Right lobe of liver (tissue), 6 donors: ENCODE measurements around the gene WAS. TPM values are rescaled to one million over a fixed set of nuclear protein-coding genes. Genes with fewer than 3 reads are reported as not detected.

Experiments
- ATAC-seq, 4 donors: fragments of 200-7000 bp; cut with Tn5 transposase; one replicate each; pipeline ENCODE4 v1.9.1; 2020; ENCODE audit warnings: mild to moderate bottlenecking in 4 of 4, moderate library complexity in 4 of 4
- DNase-seq, 3 donors: peaks; one replicate each; pipeline ENCODE4 v3.0.0-alpha.2; 2020
- H3K27ac ChIP-seq, 3 donors: fragments of 200-600 bp; one replicate each; pipeline ENCODE4 v1.8.0; 2022
- H3K27me3 ChIP-seq, 2 donors: fragments of 200-600 bp; one replicate each; pipeline ENCODE4 v1.8.0; 2022
- H3K36me3 ChIP-seq, 4 donors: fragments of 200-600 bp; sonication (generic) in 1 of 4; one replicate each; pipeline versions ENCODE4 v1.5.1 to v1.8.0; 2017 to 2022; ENCODE audit warnings: control low read depth in 1 of 4
- H3K4me1 ChIP-seq, 4 donors: fragments of 200-600 bp; sonication (generic) in 1 of 4; one replicate each; pipeline versions ENCODE4 v1.5.1 to v1.8.0; 2017 to 2022; ENCODE audit warnings: control low read depth in 1 of 4
- H3K4me3 ChIP-seq, 3 donors: fragments of 200-600 bp; one replicate each; pipeline ENCODE4 v1.8.0; 2022
- H3K9me3 ChIP-seq, 4 donors: fragments of 200-600 bp; sonication (generic) in 1 of 4; one replicate each; pipeline versions ENCODE4 v1.5.1 to v1.8.0; 2017 to 2022; ENCODE audit warnings: control low read depth in 1 of 4
- POLR2A ChIP-seq: fragments of 450-650 bp; IDR thresholded peaks from one replicate; pipeline ENCODE4 v1.6.1; 2017; ENCODE audit warnings: antibody characterized with exemption, mild to moderate bottlenecking
- WGBS: methylation state at CpG from one replicate; pipeline ENCODE4 v1.1.6; 2018; ENCODE audit warnings: low coverage, low lambda C conversion rate; ENCODE audit not compliant: insufficient coverage; ENCODE audit errors: missing lambda C conversion rate; 5-methylcytosine and 5-hydroxymethylcytosine counted together
- intact Hi-C, 2 donors: fragments of 100-400 bp; cut with DNase I; formaldehyde crosslinking; loops; one replicate each; pipeline versions ENCODE4 v1.11.2 to v1.14.1; 2022
- total RNA-seq, 6 experiments: library from RNA; depleted of rRNA in 2 of 6; stranded (reverse); fragments of >200 nt in 2 of 6; fragmentation: NEBNext Ultra II Directional in 3 of 6; extraction: Animal tissue kit (Norgen Biotek cat#: 25700) in 3 of 6; gene quantifications; one replicate each; pipeline versions ENCODE4 v1.1.0 to v1.2.4, GENCODE V29; 2016 to 2023
- TF ChIP-seq, protein P1 (sequence below), 4 donors: fragments of 200-600 bp in 3 of 4; fragments of 450-650 bp in 1 of 4; IDR thresholded peaks; one replicate each; pipeline versions ENCODE4 v1.5.1 to v1.8.0; 2016 to 2022; ENCODE audit warnings: antibody characterized with exemption in 4 of 4, mild to moderate bottlenecking in 2 of 4
- donor health status: DM: no; HTN: yes; CAD: no.
- donor health status: DM: no; HTN: no; CAD: no.
- donor health status: DM: no; HTN: no; CAD: no.
- donor health status: DM: no; HTN: yes; CAD: no.
- donor health status: DM: no; HTN: yes; CAD: no.

The WAS gene
- total RNA-seq, 6 experiments from 2014 or later = 2.4 to 7.2 (median 4.8) TPM

DNA sequence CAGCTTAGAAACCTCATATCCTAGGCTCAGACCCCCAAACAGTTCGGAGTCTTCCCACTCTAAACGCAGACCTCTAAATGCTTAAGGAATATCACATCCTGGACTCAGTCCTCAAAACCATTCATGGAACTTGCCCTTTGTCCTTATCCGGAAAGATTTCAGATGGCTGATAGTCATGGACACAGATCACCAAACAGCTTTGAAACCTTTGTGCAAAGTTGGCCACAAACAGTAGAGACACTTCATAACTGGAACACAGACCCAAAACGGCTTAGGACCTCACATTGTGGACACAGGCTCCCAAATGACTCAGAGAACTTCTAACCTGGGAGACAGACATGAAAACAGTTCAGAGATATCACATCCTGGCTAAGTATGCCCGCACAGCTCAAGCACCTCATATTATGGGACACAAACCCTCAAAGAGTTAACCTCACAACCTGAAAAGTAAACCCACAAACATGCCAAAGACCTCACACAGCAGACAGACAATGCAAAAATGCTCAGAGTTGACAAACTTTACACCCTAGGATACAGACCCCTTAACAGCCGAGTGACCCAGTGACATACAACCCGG is 28.4 kb downstream of the WAS start:
- TF ChIP-seq, protein P1, sequence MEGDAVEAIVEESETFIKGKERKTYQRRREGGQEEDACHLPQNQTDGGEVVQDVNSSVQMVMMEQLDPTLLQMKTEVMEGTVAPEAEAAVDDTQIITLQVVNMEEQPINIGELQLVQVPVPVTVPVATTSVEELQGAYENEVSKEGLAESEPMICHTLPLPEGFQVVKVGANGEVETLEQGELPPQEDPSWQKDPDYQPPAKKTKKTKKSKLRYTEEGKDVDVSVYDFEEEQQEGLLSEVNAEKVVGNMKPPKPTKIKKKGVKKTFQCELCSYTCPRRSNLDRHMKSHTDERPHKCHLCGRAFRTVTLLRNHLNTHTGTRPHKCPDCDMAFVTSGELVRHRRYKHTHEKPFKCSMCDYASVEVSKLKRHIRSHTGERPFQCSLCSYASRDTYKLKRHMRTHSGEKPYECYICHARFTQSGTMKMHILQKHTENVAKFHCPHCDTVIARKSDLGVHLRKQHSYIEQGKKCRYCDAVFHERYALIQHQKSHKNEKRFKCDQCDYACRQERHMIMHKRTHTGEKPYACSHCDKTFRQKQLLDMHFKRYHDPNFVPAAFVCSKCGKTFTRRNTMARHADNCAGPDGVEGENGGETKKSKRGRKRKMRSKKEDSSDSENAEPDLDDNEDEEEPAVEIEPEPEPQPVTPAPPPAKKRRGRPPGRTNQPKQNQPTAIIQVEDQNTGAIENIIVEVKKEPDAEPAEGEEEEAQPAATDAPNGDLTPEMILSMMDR (IDR thresholded peaks at IDR 0.05) = no peak
- TF ChIP-seq POLR2A = peak; percentile 48
- H3K9me3 ChIP-seq = no peaks in the 10 kb centered on the region

GRCh38 chrX:48713847-48714246 is 30.2 kb downstream of the WAS start:
- Histone ChIP-seq H3K27ac (peak overlapping the region; percentile 51 to 94 (median 77)), H3K4me1 (peaks cover 0 to 14% (median 0%) of the 10 kb centered on the region in 4 donors), H3K9me3 (no peaks in the 10 kb centered on the region), H3K4me3 (no peak overlapping the region), H3K36me3 (no peaks in the 10 kb centered on the region), H3K27me3 (no peaks in the 10 kb centered on the region)
- 36% methylated on average over 2 of the region's 2 CpGs for WGBS
- ATAC-seq (peak in 1 of 4 donors; percentile 4), DNase-seq (no peak)
- TF ChIP-seq, protein P1 (IDR thresholded peaks at IDR 0.05) = no peak
- no peak for TF ChIP-seq POLR2A
- intact Hi-C loops = no loop called here

More for the DNA sequence above, 28.4 kb downstream of the WAS start:
- Histone ChIP-seq H3K4me3 (peak overlapping the region in 1 of 3 donors; percentile 28), H3K27ac (peak overlapping the region; percentile 31 to 94 (median 77)), H3K27me3 (no peaks in the 10 kb centered on the region), H3K36me3 (no peaks in the 10 kb centered on the region), H3K4me1 (peaks cover 0 to 14% (median 0%) of the 10 kb centered on the region in 4 donors)
- intact Hi-C loops = no loop called here
- DNase-seq (no peak), ATAC-seq (peak; percentile 3 to 63 (median 32))
- 28% methylated on average over 7 of the region's 7 CpGs for WGBS

- ATAC-seq (peak in 1 of 4 donors; percentile 18), DNase-seq (no peak)
- H3K4me3 ChIP-seq = no peak overlapping the region
- peak overlapping the region in 2 of 3 donors; percentile 77 to 94 for H3K27ac ChIP-seq
- H3K4me1 ChIP-seq = peaks cover 0 to 14% (median 0%) of the 10 kb centered on the region in 4 donors
- no peaks in the 10 kb centered on the region for H3K9me3 ChIP-seq
- intact Hi-C loops = no loop called here
- TF ChIP-seq POLR2A = no peak
- TF ChIP-seq, protein P1 (IDR thresholded peaks at IDR 0.05) = no peak
- WGBS = 25% methylated on average over 4 of the region's 5 CpGs
- no peaks in the 10 kb centered on the region for H3K27me3 ChIP-seq
- no peaks in the 10 kb centered on the region for H3K36me3 ChIP-seq
These were observed 31.0 kb downstream of the WAS start for GRCh38 chrX:48714573-48714972.

DNA sequence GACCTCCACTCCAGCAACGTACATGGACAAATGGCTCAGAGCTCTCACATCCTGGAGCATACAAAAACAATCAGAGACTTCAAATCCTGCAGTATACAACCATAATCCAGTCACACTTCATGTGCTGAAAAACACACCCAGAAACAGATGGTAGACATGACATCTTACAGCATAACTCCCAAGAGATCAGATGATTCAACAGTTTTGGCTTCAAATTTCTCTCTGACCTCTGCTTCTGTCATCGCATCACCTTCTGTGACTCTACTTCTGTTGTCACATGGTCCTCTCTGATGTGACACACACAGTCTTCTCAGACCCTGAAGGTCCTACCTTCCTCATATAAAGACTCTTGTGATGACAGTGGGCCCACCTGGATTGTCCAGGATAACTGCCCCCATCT is 31.5 kb downstream of the WAS start:
- 60% methylated on average over 1 of the region's 2 CpGs for WGBS
- H3K4me3 ChIP-seq = no peak overlapping the region
- no peaks in the 10 kb centered on the region for H3K36me3 ChIP-seq
- H3K9me3 ChIP-seq = no peaks in the 10 kb centered on the region
- H3K27ac ChIP-seq = peak overlapping the region in 1 of 3 donors; percentile 94
- H3K4me1 ChIP-seq = peaks cover 0 to 14% (median 0%) of the 10 kb centered on the region in 4 donors
- ATAC-seq = no peak
- no peak for DNase-seq
- TF ChIP-seq, protein P1 (IDR thresholded peaks at IDR 0.05) = no peak
- TF ChIP-seq POLR2A = no peak
- intact Hi-C loops = no loop called here
- no peaks in the 10 kb centered on the region for H3K27me3 ChIP-seq
